Measurements from ENCODE around the gene TMEM245.
A peak's percentile ranks its signal among the peaks of the same experiment; 100 is the strongest.

The TMEM245 gene

GRCh38 chr9:108996643-108997042 is 123.1 kb downstream of the TMEM245 start:
- Histone ChIP-seq H3K9me3 (replicated peaks in 1 of 2; ENCODE audit: control insufficient read depth in 2 of 2, insufficient read depth in 1 of 2, low read depth in 1 of 2, low read length in 2 of 2) (peaks cover 0 to 3% of the 10 kb centered on the region in 2 donors), H3K27ac (replicated peaks; ENCODE audit: low read length) (no peak overlapping the region), H3K9ac (ENCODE audit: low read depth, low read length, poor library complexity) (no peak overlapping the region), H3K4me1 (ENCODE audit: control insufficient read depth in 2 of 2, insufficient read depth in 1 of 2, low read depth in 1 of 2, low read length in 2 of 2) (no peaks in the 10 kb centered on the region), H3K27me3 (ENCODE audit: control insufficient read depth in 3 of 3, insufficient read depth in 3 of 3, low read depth in 1 of 3, low read length in 3 of 3) (no peaks in the 10 kb centered on the region), H2AFZ (ENCODE audit: low read length) (no peak overlapping the region), H3K14ac (ENCODE audit: low read length) (no peak overlapping the region), H2BK5ac (ENCODE audit: low read length) (no peak overlapping the region), H2BK15ac (ENCODE audit: low read length) (no peak overlapping the region), H2BK120ac (ENCODE audit: low read depth, low read length) (no peak overlapping the region), H3K23ac (ENCODE audit: low read depth, low read length, poor library complexity) (no peak overlapping the region), H3K4me3 (ENCODE audit: low read length in 2 of 2) (no peak overlapping the region), H3K36me3 (replicated peaks in 1 of 2; ENCODE audit: control insufficient read depth in 2 of 2, insufficient read depth in 2 of 2, low read length in 2 of 2) (peaks cover 2 to 76% of the 10 kb centered on the region in 2 donors), H4K8ac (ENCODE audit: low read depth, low read length) (no peak overlapping the region), H3K4me2 (ENCODE audit: insufficient read depth, low read length, poor library complexity, severe bottlenecking) (no peak overlapping the region), H2AK5ac (ENCODE audit: low read depth, low read length) (no peak overlapping the region), H2BK12ac (ENCODE audit: low read length) (no peak overlapping the region), H3K4ac (ENCODE audit: low read length) (no peak overlapping the region), H3K79me1 (ENCODE audit: low read depth, low read length) (peaks cover 3% of the 10 kb centered on the region), H3K18ac (ENCODE audit: low read length) (no peak overlapping the region), H4K91ac (ENCODE audit: low read depth, low read length, poor library complexity) (no peak overlapping the region)
- no peak for DNase-seq (ENCODE audit: low spot score)
- WGBS, 2 donors (ENCODE audit: extremely low coverage in 2 of 2, insufficient read length in 2 of 2, insufficient replicate concordance in 1 of 2) = no CpG with 5 or more reads among the region's 1 CpG

- Histone ChIP-seq H3K27me3 (ENCODE audit: control insufficient read depth in 3 of 3, insufficient read depth in 3 of 3, low read depth in 1 of 3, low read length in 3 of 3) (no peaks in the 10 kb centered on the region), H3K79me1 (ENCODE audit: low read depth, low read length) (peaks cover 3% of the 10 kb centered on the region), H3K4me1 (ENCODE audit: control insufficient read depth in 2 of 2, insufficient read depth in 1 of 2, low read depth in 1 of 2, low read length in 2 of 2) (no peaks in the 10 kb centered on the region), H3K14ac (ENCODE audit: low read length) (no peak overlapping the region), H3K9ac (ENCODE audit: low read depth, low read length, poor library complexity) (no peak overlapping the region), H4K8ac (ENCODE audit: low read depth, low read length) (no peak overlapping the region), H2BK5ac (ENCODE audit: low read length) (no peak overlapping the region), H3K4me3 (ENCODE audit: low read length in 2 of 2) (no peak overlapping the region), H2BK15ac (ENCODE audit: low read length) (no peak overlapping the region), H3K4me2 (ENCODE audit: insufficient read depth, low read length, poor library complexity, severe bottlenecking) (no peak overlapping the region), H2AFZ (ENCODE audit: low read length) (no peak overlapping the region), H3K18ac (ENCODE audit: low read length) (peak overlapping the region; percentile 27), H3K36me3 (replicated peaks in 1 of 2; ENCODE audit: control insufficient read depth in 2 of 2, insufficient read depth in 2 of 2, low read length in 2 of 2) (peaks cover 3 to 93% of the 10 kb centered on the region in 2 donors), H2BK120ac (ENCODE audit: low read depth, low read length) (no peak overlapping the region), H2BK12ac (ENCODE audit: low read length) (no peak overlapping the region), H3K4ac (ENCODE audit: low read length) (no peak overlapping the region), H3K23ac (ENCODE audit: low read depth, low read length, poor library complexity) (no peak overlapping the region), H3K27ac (replicated peaks; ENCODE audit: low read length) (no peak overlapping the region), H4K91ac (ENCODE audit: low read depth, low read length, poor library complexity) (no peak overlapping the region), H2AK5ac (ENCODE audit: low read depth, low read length) (no peak overlapping the region), H3K9me3 (replicated peaks in 1 of 2; ENCODE audit: control insufficient read depth in 2 of 2, insufficient read depth in 1 of 2, low read depth in 1 of 2, low read length in 2 of 2) (peaks cover 0 to 3% of the 10 kb centered on the region in 2 donors)
- no peak for DNase-seq (ENCODE audit: low spot score)
- no CpG with 5 or more reads among the region's 2 CpGs for WGBS, 2 donors (ENCODE audit: extremely low coverage in 2 of 2, insufficient read length in 2 of 2, insufficient replicate concordance in 1 of 2)
These were observed 125.1 kb downstream of the TMEM245 start for GRCh38 chr9:108994695-108995094.

DNA sequence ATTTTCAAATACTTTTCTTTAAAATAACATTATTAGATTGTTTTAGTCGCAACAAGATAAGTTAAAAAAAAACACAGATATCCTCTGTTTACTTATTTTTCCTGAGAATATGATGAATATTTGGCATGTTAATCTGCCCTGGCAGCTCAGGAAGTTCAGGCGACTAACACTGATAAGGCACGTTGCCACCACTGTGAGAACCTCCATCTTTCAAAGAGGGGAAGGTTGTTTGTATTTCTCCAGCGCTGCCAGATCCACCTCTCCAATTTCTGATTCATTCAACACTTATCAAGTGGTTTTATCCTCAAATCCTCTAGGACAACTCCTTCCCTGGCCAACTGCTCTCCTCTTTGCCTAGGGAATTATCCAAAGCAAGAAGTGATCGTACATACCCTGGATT is 128.3 kb downstream of the TMEM245 start:
- Histone ChIP-seq H2BK120ac (ENCODE audit: low read depth, low read length) (no peak overlapping the region), H3K18ac (ENCODE audit: low read length) (no peak overlapping the region), H3K4me3 (ENCODE audit: low read length in 2 of 2) (no peak overlapping the region), H3K9me3 (replicated peaks in 1 of 2; ENCODE audit: control insufficient read depth in 2 of 2, insufficient read depth in 1 of 2, low read depth in 1 of 2, low read length in 2 of 2) (peaks cover 0 to 3% of the 10 kb centered on the region in 2 donors), H2BK5ac (ENCODE audit: low read length) (no peak overlapping the region), H3K4ac (ENCODE audit: low read length) (no peak overlapping the region), H2BK12ac (ENCODE audit: low read length) (no peak overlapping the region), H2BK15ac (ENCODE audit: low read length) (no peak overlapping the region), H3K27ac (replicated peaks; ENCODE audit: low read length) (no peak overlapping the region), H3K9ac (ENCODE audit: low read depth, low read length, poor library complexity) (no peak overlapping the region), H4K91ac (ENCODE audit: low read depth, low read length, poor library complexity) (no peak overlapping the region), H3K23ac (ENCODE audit: low read depth, low read length, poor library complexity) (no peak overlapping the region), H3K79me1 (ENCODE audit: low read depth, low read length) (peaks cover 3% of the 10 kb centered on the region), H3K4me2 (ENCODE audit: insufficient read depth, low read length, poor library complexity, severe bottlenecking) (no peak overlapping the region), H3K4me1 (ENCODE audit: control insufficient read depth in 2 of 2, insufficient read depth in 1 of 2, low read depth in 1 of 2, low read length in 2 of 2) (no peaks in the 10 kb centered on the region), H3K36me3 (replicated peaks in 1 of 2; ENCODE audit: control insufficient read depth in 2 of 2, insufficient read depth in 2 of 2, low read length in 2 of 2) (peaks cover 2 to 81% of the 10 kb centered on the region in 2 donors), H3K14ac (ENCODE audit: low read length) (no peak overlapping the region), H2AK5ac (ENCODE audit: low read depth, low read length) (no peak overlapping the region), H2AFZ (ENCODE audit: low read length) (no peak overlapping the region), H3K27me3 (ENCODE audit: control insufficient read depth in 3 of 3, insufficient read depth in 3 of 3, low read depth in 1 of 3, low read length in 3 of 3) (no peaks in the 10 kb centered on the region), H4K8ac (ENCODE audit: low read depth, low read length) (no peak overlapping the region)
- WGBS, 2 donors (ENCODE audit: extremely low coverage in 2 of 2, insufficient read length in 2 of 2, insufficient replicate concordance in 1 of 2) = no CpG with 5 or more reads among the region's 5 CpGs
- DNase-seq (ENCODE audit: low spot score) = no peak

DNA sequence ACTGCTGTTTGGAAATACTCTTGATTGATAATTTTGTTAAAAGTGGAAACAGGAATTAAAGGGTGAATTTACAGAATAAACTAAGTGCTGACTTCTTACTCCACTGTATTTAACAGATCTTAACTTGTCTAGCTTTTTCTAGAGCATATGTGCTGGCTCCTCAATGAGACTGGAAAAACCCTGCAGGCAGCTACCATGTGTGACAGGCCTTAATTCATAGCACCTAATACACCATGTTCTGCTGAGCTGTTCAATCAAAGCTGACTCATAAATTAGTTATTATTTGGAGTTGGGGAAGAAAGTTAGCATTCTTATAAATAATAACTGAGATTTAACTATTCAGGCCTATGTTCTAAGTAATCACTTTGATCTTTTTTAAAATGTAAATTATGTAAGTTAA is 135.9 kb downstream of the TMEM245 start:
- no peaks in the 10 kb centered on the region for H3K27me3 ChIP-seq (ENCODE audit: control insufficient read depth in 3 of 3, insufficient read depth in 3 of 3, low read depth in 1 of 3, low read length in 3 of 3)
- H3K18ac ChIP-seq (ENCODE audit: low read length) = no peak overlapping the region
- no peak overlapping the region for H2AK5ac ChIP-seq (ENCODE audit: low read depth, low read length)
- no peaks in the 10 kb centered on the region for H3K79me1 ChIP-seq (ENCODE audit: low read depth, low read length)
- no peak overlapping the region for H3K14ac ChIP-seq (ENCODE audit: low read length)
- no peak overlapping the region for H2BK12ac ChIP-seq (ENCODE audit: low read length)
- no peak overlapping the region for H2AFZ ChIP-seq (ENCODE audit: low read length)
- H3K4ac ChIP-seq (ENCODE audit: low read length) = no peak overlapping the region
- H3K9ac ChIP-seq (ENCODE audit: low read depth, low read length, poor library complexity) = no peak overlapping the region
- H4K91ac ChIP-seq (ENCODE audit: low read depth, low read length, poor library complexity) = no peak overlapping the region
- H2BK15ac ChIP-seq (ENCODE audit: low read length) = no peak overlapping the region
- H3K4me1 ChIP-seq (ENCODE audit: control insufficient read depth in 2 of 2, insufficient read depth in 1 of 2, low read depth in 1 of 2, low read length in 2 of 2) = no peaks in the 10 kb centered on the region
- DNase-seq (ENCODE audit: low spot score) = no peak
- no peak overlapping the region for H3K23ac ChIP-seq (ENCODE audit: low read depth, low read length, poor library complexity)
- H2BK5ac ChIP-seq (ENCODE audit: low read length) = no peak overlapping the region
- no peak overlapping the region for H4K8ac ChIP-seq (ENCODE audit: low read depth, low read length)
- H3K4me3 ChIP-seq (ENCODE audit: low read length in 2 of 2) = no peak overlapping the region
- H3K9me3 ChIP-seq (replicated peaks in 1 of 2; ENCODE audit: control insufficient read depth in 2 of 2, insufficient read depth in 1 of 2, low read depth in 1 of 2, low read length in 2 of 2) = no peaks in the 10 kb centered on the region
- H2BK120ac ChIP-seq (ENCODE audit: low read depth, low read length) = no peak overlapping the region
- peaks cover 8 to 73% of the 10 kb centered on the region in 2 donors for H3K36me3 ChIP-seq (replicated peaks in 1 of 2; ENCODE audit: control insufficient read depth in 2 of 2, insufficient read depth in 2 of 2, low read length in 2 of 2)
- H3K4me2 ChIP-seq (ENCODE audit: insufficient read depth, low read length, poor library complexity, severe bottlenecking) = no peak overlapping the region
- H3K27ac ChIP-seq (replicated peaks; ENCODE audit: low read length) = no peak overlapping the region

All from neuronal stem cell (in vitro differentiated cells).